ENCODE results near the gene ARHGEF28. TPM values are rescaled to one million over a fixed set of nuclear protein-coding genes. Genes with fewer than 3 reads are reported as not detected.

ARHGEF28 gene
- total RNA-seq, 1 experiment from 2014 or later: 6.1 TPM

DNA sequence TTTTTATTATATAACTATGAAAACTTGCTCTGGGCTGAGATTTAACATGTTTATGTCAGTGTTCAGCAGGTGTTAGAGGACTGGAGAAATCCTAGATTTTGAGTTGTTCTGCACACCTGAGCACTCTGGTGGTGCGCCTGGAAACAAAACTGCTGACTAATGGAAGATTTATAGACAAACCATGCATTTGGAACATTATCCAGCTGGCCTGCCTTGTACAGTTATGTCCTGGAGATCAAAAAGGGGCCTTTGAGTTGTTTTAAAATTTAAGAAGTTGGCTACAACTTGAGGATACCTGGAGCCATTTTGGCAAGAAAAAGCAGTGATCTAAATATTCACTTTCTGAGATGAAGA lies 5.7 kb upstream of the ARHGEF28 start:
- CTCF ChIA-PET: no interaction called here
- RAD21 ChIA-PET (ENCODE audit: low non-redundant PET in 1 of 2, low total read pairs in 2 of 2, uncharacterized antibody in 2 of 2, unreplicated experiment in 2 of 2): no interaction called here
- Histone ChIP-seq H3K9me3 (ENCODE audit: control insufficient read depth in 1 of 2, insufficient read depth in 1 of 2, low read depth in 1 of 2, low read length in 2 of 2) (no peaks in the 10 kb centered on the region), H3K9ac (ENCODE audit: low read length) (no peak overlapping the region), H3K4me3 (replicated peaks in 1 of 2; ENCODE audit: low read depth in 1 of 2, low read length in 2 of 2) (no peak overlapping the region), H3K4me1 (ENCODE audit: control insufficient read depth in 1 of 2, insufficient read depth in 2 of 2, low read length in 2 of 2) (peaks cover 6 to 10% of the 10 kb centered on the region in 2 experiments; a peak in 3 of 4 replicates), H3K36me3 (ENCODE audit: control insufficient read depth in 1 of 2, insufficient read depth in 2 of 2, low read length in 2 of 2) (no peaks in the 10 kb centered on the region), H3K27me3 (ENCODE audit: insufficient read depth, low read length) (no peaks in the 10 kb centered on the region), H3K4me2 (ENCODE audit: low read length) (no peak overlapping the region), H3K9me2 (ENCODE audit: insufficient read depth) (no peaks in the 10 kb centered on the region), H4K20me1 (ENCODE audit: insufficient read depth) (no peaks in the 10 kb centered on the region), H3K79me2 (ENCODE audit: insufficient read depth, low read length) (no peaks in the 10 kb centered on the region), H2AFZ (ENCODE audit: low read depth, low read length, poor library complexity, severe bottlenecking) (no peak overlapping the region), H3K27ac (ENCODE audit: low read depth, low read length) (no peak overlapping the region)
- intact Hi-C loops (cut with micrococcal nuclease): no loop called here
- TF ChIP-seq SRF (IDR thresholded peaks at IDR 0.05; ENCODE audit: low read depth) (no peak), ATF3 (IDR thresholded peaks at IDR 0.05) (no peak), TCF7L2 (IDR thresholded peaks at IDR 0.05; ENCODE audit: borderline replicate concordance, extremely low read depth, insufficient read depth, insufficient read length) (no peak), POLR2A (IDR thresholded peaks at IDR 0.05; ENCODE audit: borderline replicate concordance, extremely low read depth, insufficient read depth, insufficient read length) (no peak), REST (IDR thresholded peaks at IDR 0.05; ENCODE audit: low read depth) (no peak), EZH2 (IDR thresholded peaks at IDR 0.05) (no peak), EGR1 (IDR thresholded peaks at IDR 0.05; ENCODE audit: low read depth) (no peak), POLR2AphosphoS5 (IDR thresholded peaks at IDR 0.05; ENCODE audit: low read depth, low read length) (no peak), RAD21 (IDR thresholded peaks at IDR 0.05; ENCODE audit: low read depth) (no peak), CEBPB (IDR thresholded peaks at IDR 0.05; ENCODE audit: low read depth) (no peak), JUND (IDR thresholded peaks at IDR 0.05) (no peak), SIN3A (IDR thresholded peaks at IDR 0.05; ENCODE audit: low read depth) (no peak), CBX3 (IDR thresholded peaks at IDR 0.05; ENCODE audit: low read depth) (no peak), FOSL1 (IDR thresholded peaks at IDR 0.05; ENCODE audit: low read depth) (no peak)
- TF ChIP-seq, protein P1, sequence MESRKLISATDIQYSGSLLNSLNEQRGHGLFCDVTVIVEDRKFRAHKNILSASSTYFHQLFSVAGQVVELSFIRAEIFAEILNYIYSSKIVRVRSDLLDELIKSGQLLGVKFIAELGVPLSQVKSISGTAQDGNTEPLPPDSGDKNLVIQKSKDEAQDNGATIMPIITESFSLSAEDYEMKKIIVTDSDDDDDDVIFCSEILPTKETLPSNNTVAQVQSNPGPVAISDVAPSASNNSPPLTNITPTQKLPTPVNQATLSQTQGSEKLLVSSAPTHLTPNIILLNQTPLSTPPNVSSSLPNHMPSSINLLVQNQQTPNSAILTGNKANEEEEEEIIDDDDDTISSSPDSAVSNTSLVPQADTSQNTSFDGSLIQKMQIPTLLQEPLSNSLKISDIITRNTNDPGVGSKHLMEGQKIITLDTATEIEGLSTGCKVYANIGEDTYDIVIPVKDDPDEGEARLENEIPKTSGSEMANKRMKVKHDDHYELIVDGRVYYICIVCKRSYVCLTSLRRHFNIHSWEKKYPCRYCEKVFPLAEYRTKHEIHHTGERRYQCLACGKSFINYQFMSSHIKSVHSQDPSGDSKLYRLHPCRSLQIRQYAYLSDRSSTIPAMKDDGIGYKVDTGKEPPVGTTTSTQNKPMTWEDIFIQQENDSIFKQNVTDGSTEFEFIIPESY (IDR thresholded peaks at IDR 0.05; ENCODE audit: extremely low read depth, insufficient replicate concordance, low read length): no peak
- TF ChIP-seq, protein P2, sequence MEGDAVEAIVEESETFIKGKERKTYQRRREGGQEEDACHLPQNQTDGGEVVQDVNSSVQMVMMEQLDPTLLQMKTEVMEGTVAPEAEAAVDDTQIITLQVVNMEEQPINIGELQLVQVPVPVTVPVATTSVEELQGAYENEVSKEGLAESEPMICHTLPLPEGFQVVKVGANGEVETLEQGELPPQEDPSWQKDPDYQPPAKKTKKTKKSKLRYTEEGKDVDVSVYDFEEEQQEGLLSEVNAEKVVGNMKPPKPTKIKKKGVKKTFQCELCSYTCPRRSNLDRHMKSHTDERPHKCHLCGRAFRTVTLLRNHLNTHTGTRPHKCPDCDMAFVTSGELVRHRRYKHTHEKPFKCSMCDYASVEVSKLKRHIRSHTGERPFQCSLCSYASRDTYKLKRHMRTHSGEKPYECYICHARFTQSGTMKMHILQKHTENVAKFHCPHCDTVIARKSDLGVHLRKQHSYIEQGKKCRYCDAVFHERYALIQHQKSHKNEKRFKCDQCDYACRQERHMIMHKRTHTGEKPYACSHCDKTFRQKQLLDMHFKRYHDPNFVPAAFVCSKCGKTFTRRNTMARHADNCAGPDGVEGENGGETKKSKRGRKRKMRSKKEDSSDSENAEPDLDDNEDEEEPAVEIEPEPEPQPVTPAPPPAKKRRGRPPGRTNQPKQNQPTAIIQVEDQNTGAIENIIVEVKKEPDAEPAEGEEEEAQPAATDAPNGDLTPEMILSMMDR (IDR thresholded peaks at IDR 0.05 in 2 of 3, conservative IDR thresholded peaks at IDR 0.05 in 1 of 3; ENCODE audit: borderline replicate concordance in 1 of 3, insufficient read depth in 1 of 3, low read depth in 2 of 3, low read length in 2 of 3): no peak
- ATAC-seq (no peak), DNase-seq (ENCODE audit: low read depth, low spot score) (no peak)
- POLR2A ChIA-PET: no interaction called here
- BruUV-seq (replicated peaks): no TSS peak
